ENCODE measurements around the gene ZNF28.
"Not testable (repeated sequence)": the region's sequence is repeated elsewhere in the genome, so short reads cannot be mapped to it uniquely, and the experiment has no call there.

ZNF28 gene

DNA sequence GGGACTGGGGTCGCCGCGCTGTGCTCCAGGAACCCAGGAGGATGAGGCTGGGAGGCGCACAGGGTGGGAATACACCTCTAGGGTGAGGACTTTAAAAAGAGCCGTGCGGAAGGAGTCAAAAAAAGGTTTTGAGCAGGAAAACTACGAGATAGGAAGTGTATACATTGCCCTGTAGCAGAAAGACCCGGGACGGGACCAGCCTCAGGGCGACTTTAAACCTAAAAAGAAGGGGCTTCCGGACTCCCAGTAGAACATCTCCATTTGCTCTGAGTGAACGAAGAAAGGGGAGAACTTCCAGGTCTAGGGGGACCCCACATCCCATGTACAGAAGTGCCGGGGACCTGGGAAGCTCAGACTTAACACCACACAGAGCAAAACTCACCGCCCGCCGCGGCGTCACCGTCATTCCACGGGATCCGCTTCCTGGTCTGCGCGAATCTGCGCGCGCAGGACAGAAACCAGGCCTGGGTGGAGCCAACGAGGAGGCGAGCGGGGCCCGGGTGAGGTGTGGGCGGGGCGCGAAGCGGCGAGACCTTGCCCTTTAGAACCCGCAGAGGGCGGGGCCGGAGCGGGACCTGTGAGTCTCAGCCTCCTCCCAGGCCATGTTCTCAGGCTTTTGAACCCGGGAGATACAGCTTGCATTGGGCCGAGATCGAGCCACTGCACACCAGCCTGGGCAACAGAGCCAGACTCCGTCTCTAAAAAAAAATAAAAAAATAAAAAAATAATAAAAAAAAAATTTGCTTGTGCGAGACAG is at the start of gene ZNF28:
ZNF28 (minus strand) TSS at position 430 of the 757 bp plus-strand sequence. CDS start 3,675 bp downstream, outside the sequence.
- DNase-seq: peak; percentile 82

DNA sequence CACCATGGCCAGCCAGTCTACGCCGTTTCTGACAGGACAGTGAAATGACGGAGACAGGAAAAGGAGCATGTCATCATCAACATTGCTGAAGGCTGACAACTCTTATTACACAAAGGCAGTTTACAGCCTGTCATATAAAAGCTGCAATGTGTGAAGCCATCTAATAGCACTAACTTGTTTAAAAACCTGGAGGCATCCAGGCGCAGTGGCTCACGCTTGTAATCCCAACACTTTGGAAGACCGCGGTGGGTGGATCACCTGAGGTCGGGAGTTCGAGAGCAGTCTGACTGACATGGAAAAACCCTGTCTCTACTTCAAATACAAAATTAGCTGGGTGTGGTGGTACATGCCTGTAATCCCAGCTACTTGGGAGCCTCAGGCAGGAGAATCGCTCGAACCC is 46.6 kb upstream of the ZNF28 start:
- not testable (repeated sequence) for DNase-seq

DNA sequence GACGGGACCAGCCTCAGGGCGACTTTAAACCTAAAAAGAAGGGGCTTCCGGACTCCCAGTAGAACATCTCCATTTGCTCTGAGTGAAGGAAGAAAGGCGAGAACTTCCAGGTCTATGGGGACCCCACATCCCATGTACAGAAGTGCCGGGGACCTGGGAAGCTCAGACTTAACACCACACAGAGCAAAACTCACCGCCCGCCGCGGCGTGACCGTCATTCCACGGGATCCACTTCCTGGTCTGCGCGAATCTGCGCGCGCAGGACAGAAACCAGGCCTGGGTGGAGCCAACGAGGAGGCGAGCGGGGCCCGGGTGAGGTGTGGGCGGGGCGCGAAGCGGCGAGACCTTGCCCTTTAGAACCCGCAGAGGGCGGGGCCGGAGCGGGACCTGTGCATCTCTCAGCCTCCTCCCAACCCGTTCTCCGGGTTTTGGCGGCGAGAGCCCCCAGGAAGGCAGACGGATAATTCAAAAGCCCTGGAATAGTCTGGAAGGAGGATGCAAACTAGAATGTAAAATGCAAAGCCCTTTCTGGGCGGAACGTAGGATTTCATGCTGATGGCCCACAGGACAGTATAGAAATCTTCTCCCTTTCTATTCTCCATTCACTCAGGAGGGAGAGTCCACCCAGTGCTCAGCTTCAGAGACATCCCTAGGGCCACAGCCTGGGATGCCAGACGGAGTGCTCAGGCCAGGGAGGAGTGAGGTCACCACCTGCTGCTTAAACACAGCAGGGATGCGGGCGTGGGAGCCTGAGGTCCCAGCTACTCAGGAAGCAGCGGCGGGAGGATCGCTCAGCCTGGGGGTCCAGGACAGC is 36.2 kb upstream of the ZNF28 start, which contains the start of gene ZNF468:
ZNF468 (minus strand) TSS at position 242 of the 814 bp plus-strand sequence. CDS start 3,347 bp downstream, outside the sequence.
- DNase-seq: peak; percentile 74

DNA sequence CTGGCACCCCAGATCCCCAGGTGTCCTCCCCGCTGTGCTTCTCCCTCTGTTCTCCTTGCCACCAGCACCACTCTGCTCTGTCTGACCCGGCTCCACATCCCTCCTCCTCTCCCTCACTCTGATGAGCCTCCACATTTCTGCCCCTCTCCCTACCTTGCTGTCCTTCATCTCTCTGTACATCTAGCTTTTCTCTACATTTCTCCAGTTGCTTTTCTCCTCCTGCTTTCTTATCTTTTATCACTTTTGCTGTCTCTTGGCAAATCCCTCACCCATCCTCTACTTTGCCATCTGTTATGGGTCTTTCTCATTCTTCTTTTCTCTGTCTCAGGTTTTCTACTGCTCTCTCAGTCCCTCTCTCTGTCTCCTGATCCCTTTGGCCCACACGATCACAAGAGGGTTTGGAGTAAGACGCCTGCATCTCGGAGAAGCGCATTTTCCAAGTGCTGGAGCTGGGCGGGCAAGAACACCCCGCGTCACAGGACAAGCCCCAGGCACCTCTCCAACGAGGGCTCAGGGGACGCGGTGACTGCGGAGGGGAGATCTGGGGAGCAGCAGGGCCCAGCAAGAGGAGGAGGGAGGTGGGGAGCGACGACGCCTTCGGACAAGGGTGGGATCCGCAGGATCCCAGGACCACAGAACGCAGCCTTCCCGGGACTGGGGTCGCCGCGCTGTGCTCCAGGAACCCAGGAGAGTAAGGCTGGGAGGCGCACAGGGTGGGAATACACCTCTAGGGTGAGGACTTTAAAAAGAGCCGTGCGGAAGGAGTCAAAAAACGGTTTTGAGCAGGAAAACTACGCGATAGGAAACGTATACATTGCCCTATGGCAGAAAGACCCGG is 35.3 kb upstream of the ZNF28 start:
- not testable (repeated sequence) for DNase-seq

DNA sequence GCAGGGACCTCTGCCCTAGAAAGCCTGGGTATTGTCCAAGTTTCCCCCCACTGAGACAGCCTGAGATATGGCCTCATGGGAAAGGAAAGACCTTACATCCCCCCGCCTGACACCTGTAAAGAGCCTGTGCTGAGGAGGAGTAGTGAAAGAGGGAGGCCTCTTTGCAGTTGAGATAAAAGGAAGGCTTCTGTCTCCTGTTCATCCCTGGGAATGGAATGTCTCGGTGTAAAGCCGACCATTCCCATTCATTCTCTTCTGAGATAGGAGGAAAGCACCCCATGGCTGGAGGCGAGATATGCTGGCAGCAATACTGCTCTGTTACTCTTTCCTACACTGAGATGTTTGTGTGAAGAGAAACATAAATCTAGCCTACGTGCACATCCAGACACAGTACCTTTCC is 25.9 kb upstream of the ZNF28 start:
- not testable (repeated sequence) for DNase-seq

DNA sequence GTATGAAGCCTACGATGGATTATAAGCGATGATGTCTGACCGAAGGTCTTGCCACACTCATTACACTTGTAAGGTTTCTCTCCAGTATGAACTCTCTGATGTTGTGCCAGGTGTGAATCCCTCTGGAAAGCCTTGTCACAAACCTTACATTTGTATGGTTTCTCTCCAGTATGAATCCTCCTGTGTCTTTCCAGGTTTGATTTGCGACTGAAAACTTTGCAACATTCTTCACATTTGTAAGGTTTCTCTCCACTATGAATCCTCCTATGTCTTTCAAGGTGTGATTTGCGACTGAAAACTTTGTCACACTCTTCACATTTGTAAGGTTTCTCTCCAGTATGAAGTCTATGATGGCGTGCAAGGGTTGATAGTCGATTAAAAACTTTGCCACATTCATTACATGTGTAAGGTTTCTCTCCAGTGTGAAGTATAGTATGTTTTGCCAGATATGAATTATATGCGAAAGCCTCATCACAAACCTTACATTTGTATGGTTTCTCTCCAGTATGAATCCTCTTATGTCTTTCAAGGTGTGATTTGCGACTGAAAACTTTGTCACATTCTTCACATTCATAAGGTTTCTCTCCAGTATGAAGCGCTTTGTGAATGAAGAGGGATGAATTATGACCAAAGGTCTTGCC is 19.5 kb upstream of the ZNF28 start:
- DNase-seq: not testable (repeated sequence)

- not testable (repeated sequence) for DNase-seq
Observed at GRCh38 chr19:52834289-52834688, 12.9 kb upstream of the ZNF28 start.

GRCh38 chr19:52833541-52833940 is 12.1 kb upstream of the ZNF28 start:
- peak; percentile 41 for DNase-seq

DNA sequence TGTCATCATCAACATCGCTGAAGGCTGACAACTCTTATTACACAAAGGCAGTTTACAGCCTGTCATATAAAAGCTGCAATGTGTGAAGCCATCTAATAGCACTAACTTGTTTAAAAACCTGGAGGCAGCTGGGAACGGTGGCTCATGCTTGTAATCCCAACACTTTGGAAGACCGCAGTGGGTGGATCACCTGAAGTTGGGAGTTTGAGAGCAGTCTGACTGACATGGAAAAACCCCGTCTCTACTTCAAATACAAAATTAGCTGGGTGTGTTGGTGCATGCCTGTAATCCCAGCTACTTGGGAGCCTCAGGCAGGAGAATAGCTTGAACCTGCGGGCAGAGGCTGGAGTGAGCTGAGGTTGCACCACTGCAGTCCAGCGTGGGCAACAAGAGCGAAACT is 8.4 kb upstream of the ZNF28 start:
- not testable (repeated sequence) for DNase-seq

- DNase-seq: no peak
Observed at GRCh38 chr19:52825765-52826164, 4.3 kb upstream of the ZNF28 start.

- no peak for DNase-seq
Observed at GRCh38 chr19:52823676-52824075, 2.2 kb upstream of the ZNF28 start.

GRCh38 chr19:52820472-52821203 is 795 bp downstream of the ZNF28 start:
- peak; percentile 17 for DNase-seq

DNA sequence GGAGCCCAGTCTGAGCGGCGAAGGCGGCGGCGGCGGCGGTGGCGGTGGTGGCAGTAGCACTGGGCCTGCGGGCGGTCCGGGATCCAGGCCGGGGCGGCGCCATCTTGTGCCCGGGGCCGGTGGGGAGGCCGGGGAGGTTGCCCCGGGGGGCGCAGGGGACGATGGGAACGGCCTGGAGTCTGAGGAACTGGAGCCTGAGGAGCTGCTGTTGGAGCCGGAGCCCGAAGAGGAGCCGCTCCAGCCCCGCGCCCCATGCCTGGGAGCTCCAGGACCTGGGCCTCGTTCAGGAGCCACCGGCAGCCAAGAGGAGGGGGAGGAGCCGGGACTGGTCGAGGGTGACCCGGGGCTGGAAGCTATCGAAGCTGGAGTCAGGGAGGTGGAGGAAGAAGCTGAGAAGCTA is 11.6 kb downstream of the ZNF28 start:
- DNase-seq: no peak

DNA sequence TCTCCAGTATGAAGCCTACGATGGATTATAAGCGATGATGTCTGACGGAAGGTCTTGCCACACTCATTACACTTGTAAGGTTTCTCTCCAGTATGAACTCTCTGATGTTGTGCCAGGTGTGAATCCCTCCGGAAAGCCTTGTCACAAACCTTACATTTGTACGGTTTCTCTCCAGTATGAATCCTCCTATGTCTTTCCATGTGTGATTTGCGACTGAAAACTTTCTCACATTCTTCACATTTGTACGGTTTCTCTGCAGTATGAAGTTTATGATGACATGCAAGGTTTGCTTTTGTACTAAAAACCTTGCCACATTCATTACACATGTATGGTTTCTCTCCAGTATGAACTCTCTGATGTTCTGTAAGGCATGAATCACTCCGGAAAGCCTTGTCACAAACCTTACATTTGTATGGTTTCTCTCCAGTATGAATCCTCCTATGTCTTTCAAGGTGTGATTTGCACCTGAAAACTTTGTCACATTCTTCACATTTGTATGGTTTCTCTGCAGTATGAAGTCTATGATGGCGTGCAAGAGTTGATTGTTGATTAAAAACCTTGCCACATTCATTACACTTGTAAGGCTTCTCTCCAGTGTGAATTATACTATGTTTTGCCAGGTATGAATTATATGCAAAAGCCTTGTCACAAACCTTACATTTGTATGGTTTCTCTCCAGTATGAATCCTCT is 21.3 kb downstream of the ZNF28 start:
- DNase-seq: not testable (repeated sequence)

GRCh38 chr19:52789440-52789839 is 32.0 kb downstream of the ZNF28 start:
- no peak for DNase-seq

- peak; percentile 79 for DNase-seq
Observed at GRCh38 chr19:52786464-52787354, 34.7 kb downstream of the ZNF28 start, which contains the start of gene ZNF600. TSS of gene ZNF600 (minus strand) at chr19:52786791. CDS start at chr19:52778888, 7,903 bp downstream.

- no peak for DNase-seq
Observed at GRCh38 chr19:52786078-52786463, 35.4 kb downstream of the ZNF28 start.

DNA sequence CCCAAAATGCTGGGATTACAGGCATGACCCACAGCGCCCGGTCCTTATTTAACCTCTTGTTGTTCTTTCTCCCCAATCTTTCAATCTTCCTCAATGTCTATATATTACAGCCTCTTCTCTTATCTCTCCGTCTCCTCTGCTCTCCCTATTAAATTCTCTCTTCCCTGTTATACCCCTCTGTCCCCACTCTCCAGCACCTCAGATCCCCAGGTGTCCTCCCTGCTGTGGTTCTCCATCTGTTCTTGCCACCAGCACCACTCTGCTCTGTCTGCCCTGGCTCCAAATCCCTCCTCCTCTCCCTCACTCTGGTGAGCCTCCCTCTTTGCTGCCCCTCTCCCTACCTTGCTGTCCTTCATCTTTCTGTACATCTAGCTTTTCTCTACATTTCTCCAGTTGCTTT is 35.9 kb downstream of the ZNF28 start:
- no peak for DNase-seq

DNA sequence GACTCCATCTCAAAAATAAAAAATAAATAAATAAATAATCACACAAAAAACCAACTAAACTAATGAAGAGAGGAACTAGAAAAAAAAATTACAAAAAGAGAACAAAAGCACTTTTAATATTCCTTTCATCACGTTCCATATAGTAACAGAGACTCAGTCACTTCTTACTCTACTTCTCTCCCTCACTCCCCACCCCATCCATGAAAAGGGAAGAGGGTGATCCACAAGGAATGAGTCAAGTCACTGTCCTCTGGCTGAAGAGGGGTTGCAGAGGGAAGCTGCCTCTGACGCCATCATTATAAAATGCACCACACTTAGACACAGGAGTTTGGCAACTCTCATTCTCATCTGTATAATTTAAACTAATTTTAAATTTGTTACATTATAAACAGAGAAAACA is 38.6 kb downstream of the ZNF28 start:
- not testable (repeated sequence) for DNase-seq

- peak; percentile 49 for DNase-seq
Observed at GRCh38 chr19:52778811-52779210, 42.6 kb downstream of the ZNF28 start.
